H1 (cell line): ENCODE measurements around the gene MRM3. TPM values are rescaled to one million over a fixed set of nuclear protein-coding genes. Genes with fewer than 3 reads are reported as not detected.

Experiments used
- CTCF ChIA-PET: fragments of 300-600 bp; sonication (Branson Sonifier 250); formaldehyde crosslinking; loops from one replicate; lab custom pipeline; 2021; ENCODE audit not compliant: partially characterized antibody; lab: Charles Lee
- POLR2A ChIA-PET: fragments of 300-600 bp; sonication (Branson Sonifier 250); formaldehyde crosslinking; loops from one replicate; lab custom pipeline; 2021; ENCODE audit warnings: inconsistent platforms; ENCODE audit not compliant: partially characterized antibody; lab: Charles Lee
- DNase-seq, 2 experiments: peaks; one replicate each; pipeline versions ENCODE4 v3.0.0 to v3.0.0-alpha.2; 2010 to 2022; ENCODE audit warnings: low spot score in 2 of 2, low read depth in 1 of 2, mixed read lengths in 1 of 2
- FAIRE-seq: peaks from 2 replicates; lab custom pipeline; 2011; peaks lifted over from hg19 to GRCh38; lab: Jason Lieb, UNC
- H2AFZ ChIP-seq: 2 replicates; pipeline ENCODE4 v1.8.1; 2012; ENCODE audit warnings: low read length, inconsistent platforms
- H2AK5ac ChIP-seq: 2 replicates; pipeline ENCODE4 v1.6.1; 2013; ENCODE audit warnings: low read depth, low read length
- H2BK120ac ChIP-seq: replicated peaks from 2 replicates; pipeline ENCODE3; 2013; ENCODE audit warnings: low read depth, low read length, inconsistent platforms
- H2BK12ac ChIP-seq: 2 replicates; pipeline ENCODE4 v1.6.1; 2013; ENCODE audit warnings: low read depth, low read length
- H2BK15ac ChIP-seq: 2 replicates; pipeline ENCODE4 v1.6.1; 2013; ENCODE audit warnings: low read length
- H2BK20ac ChIP-seq: 2 replicates; pipeline ENCODE4 v1.6.1; 2013; ENCODE audit warnings: low read length
- H2BK5ac ChIP-seq: 2 replicates; pipeline ENCODE4 v1.6.1; 2013; ENCODE audit warnings: low read depth, low read length
- H3K14ac ChIP-seq: 2 replicates; pipeline ENCODE4 v1.6.1; 2013; ENCODE audit warnings: inconsistent platforms; ENCODE audit not compliant: insufficient read length
- H3K18ac ChIP-seq: 2 replicates; pipeline ENCODE4 v1.6.1; 2013; ENCODE audit warnings: low read length; ENCODE audit errors: extremely low read depth
- H3K23ac ChIP-seq: 2 replicates; pipeline ENCODE4 v1.6.1; 2013; ENCODE audit warnings: inconsistent platforms; ENCODE audit not compliant: insufficient read length
- H3K23me2 ChIP-seq: 2 replicates; pipeline ENCODE4 v1.6.1; 2013; ENCODE audit warnings: low read depth, low read length
- H3K27ac ChIP-seq: 2 replicates; pipeline ENCODE4 v1.6.1; 2011; ENCODE audit warnings: low read depth, low read length, inconsistent platforms
- H3K27me3 ChIP-seq, 4 experiments: replicated peaks in 1 of 4; 1 replicate in 1 of 4; 2 replicates in 3 of 4; pipeline versions ENCODE4 v1.6.1 to v1.8.1; 2011 to 2013; ENCODE audit warnings: low read length in 3 of 4, mild to moderate bottlenecking in 3 of 4, inconsistent platforms in 2 of 4, mixed read lengths in 2 of 4, moderate library complexity in 1 of 4; ENCODE audit not compliant: control insufficient read depth in 3 of 4, insufficient read depth in 3 of 4; ENCODE audit errors: extremely low read depth in 1 of 4
- H3K36me3 ChIP-seq, 4 experiments: 2 replicates each; pipeline versions ENCODE4 v1.6.1 to v1.8.1; 2011 to 2013; ENCODE audit warnings: mild to moderate bottlenecking in 4 of 4, low read length in 3 of 4, moderate library complexity in 2 of 4, control low read depth in 1 of 4, inconsistent platforms in 1 of 4; ENCODE audit not compliant: insufficient read depth in 4 of 4, control insufficient read depth in 2 of 4
- H3K4ac ChIP-seq: replicated peaks from 2 replicates; pipeline ENCODE3; 2013; ENCODE audit warnings: low read length, low read depth, mixed read lengths, inconsistent platforms; ENCODE audit not compliant: insufficient read length
- H3K4me1 ChIP-seq, 4 experiments: replicated peaks in 1 of 4; 1 replicate in 1 of 4; 2 replicates in 3 of 4; pipeline versions ENCODE4 v1.6.1 to v1.8.1; 2011 to 2013; ENCODE audit warnings: low read length in 3 of 4, inconsistent platforms in 2 of 4, mixed read lengths in 1 of 4; ENCODE audit not compliant: insufficient read depth in 4 of 4, control insufficient read depth in 3 of 4
- H3K4me2 ChIP-seq, 2 experiments: 2 replicates each; pipeline versions ENCODE4 v1.6.1 to v1.8.1; 2011 to 2013; ENCODE audit warnings: low read depth in 2 of 2, low read length in 2 of 2, control low read depth in 1 of 2, inconsistent platforms in 1 of 2, mild to moderate bottlenecking in 1 of 2; ENCODE audit not compliant: insufficient read depth in 1 of 2
- H3K4me3 ChIP-seq, 4 experiments: fragments of 200-600, 300-600 bp in 1 of 4; sonication (generic), shearing (Covaris generic), sonication (Bioruptor Twin) in 1 of 4; 2 replicates each; pipeline versions ENCODE4 v1.5.1 to v1.8.1; 2011 to 2016; ENCODE audit warnings: low read length in 4 of 4, low read depth in 3 of 4, control low read depth in 2 of 4, inconsistent platforms in 2 of 4, mild to moderate bottlenecking in 2 of 4, mixed read lengths in 1 of 4, moderate library complexity in 1 of 4; ENCODE audit not compliant: insufficient read depth in 2 of 4; ENCODE audit errors: extremely low read depth in 1 of 4
- H3K56ac ChIP-seq: replicated peaks from 2 replicates; pipeline ENCODE3; 2013; ENCODE audit warnings: low read depth, mild to moderate bottlenecking, mixed read lengths, low read length, inconsistent platforms; ENCODE audit not compliant: insufficient read length
- H3K79me1 ChIP-seq: 2 replicates; pipeline ENCODE4 v1.6.1; 2013; ENCODE audit warnings: low read depth, low read length, control low read depth
- H3K79me2 ChIP-seq, 2 experiments: 2 replicates each; pipeline versions ENCODE4 v1.6.1 to v1.8.1; 2012 to 2013; ENCODE audit warnings: low read length in 2 of 2, mild to moderate bottlenecking in 2 of 2, inconsistent platforms in 1 of 2; ENCODE audit not compliant: insufficient read depth in 2 of 2, control insufficient read depth in 1 of 2
- H3K9ac ChIP-seq, 4 experiments: replicated peaks in 1 of 4; 1 replicate in 1 of 4; 2 replicates in 3 of 4; pipeline versions ENCODE4 v1.6.1 to v1.8.1; 2011 to 2013; ENCODE audit warnings: low read depth in 3 of 4, low read length in 3 of 4, control low read depth in 2 of 4, mild to moderate bottlenecking in 2 of 4, moderate library complexity in 2 of 4, inconsistent platforms in 1 of 4; ENCODE audit errors: extremely low read depth in 1 of 4
- H3K9me3 ChIP-seq, 2 experiments: 2 replicates each; pipeline versions ENCODE4 v1.6.1 to v1.8.1; 2012 to 2013; ENCODE audit warnings: mild to moderate bottlenecking in 2 of 2, moderate library complexity in 2 of 2, control low read depth in 1 of 2, inconsistent platforms in 1 of 2, low read depth in 1 of 2, low read length in 1 of 2, mixed read lengths in 1 of 2; ENCODE audit not compliant: insufficient read depth in 2 of 2
- H4K20me1 ChIP-seq, 2 experiments: replicated peaks in 1 of 2; 2 replicates each; pipeline versions ENCODE3 to v1.8.1; 2011 to 2013; ENCODE audit warnings: inconsistent platforms in 2 of 2, low read length in 2 of 2, mild to moderate bottlenecking in 1 of 2; ENCODE audit not compliant: insufficient read depth in 2 of 2, control insufficient read depth in 1 of 2
- H4K5ac ChIP-seq: 2 replicates; pipeline ENCODE4 v1.6.1; 2013; ENCODE audit warnings: low read length, low read depth, mixed read lengths, inconsistent platforms; ENCODE audit not compliant: insufficient read length
- H4K8ac ChIP-seq: 2 replicates; pipeline ENCODE4 v1.8.0; 2013; ENCODE audit warnings: mild to moderate bottlenecking, moderate library complexity, low read length, inconsistent platforms; ENCODE audit not compliant: insufficient read depth; ENCODE audit errors: extremely low read depth
- H4K91ac ChIP-seq: replicated peaks from 2 replicates; pipeline ENCODE3; 2013; ENCODE audit warnings: low read length, mixed read lengths, inconsistent platforms; ENCODE audit not compliant: insufficient read length
- CBX5 ChIP-seq: fragments of 300-800, 300-1000 bp; sonication (generic); IDR thresholded peaks from 2 replicates; pipeline ENCODE4 v1.7.1; 2016; ENCODE audit warnings: antibody characterized with exemption, low read length, low read depth
- KDM5A ChIP-seq: fragments of 200-600 bp; IDR thresholded peaks from 2 replicates; pipeline ENCODE4 v1.7.1; 2012; ENCODE audit warnings: mild to moderate bottlenecking, low read length, inconsistent platforms, mixed read lengths
- MAX ChIP-seq: IDR thresholded peaks from 2 replicates; pipeline ENCODE4 v1.6.1; 2012; ENCODE audit warnings: inconsistent platforms
- POLR2AphosphoS5 ChIP-seq: IDR thresholded peaks from 2 replicates; pipeline ENCODE4 v1.6.1; 2011; ENCODE audit warnings: low read depth, low read length
- RFX5 ChIP-seq: IDR thresholded peaks from 2 replicates; pipeline ENCODE4 v1.6.1; 2011; ENCODE audit warnings: low read depth, low read length, improper control_type of control experiment, borderline replicate concordance
- SP1 ChIP-seq: IDR thresholded peaks from 2 replicates; pipeline ENCODE4 v1.6.1; 2011; ENCODE audit warnings: low read depth, low read length
- SP2 ChIP-seq: IDR thresholded peaks from 2 replicates; pipeline ENCODE4 v1.6.1; 2012; ENCODE audit warnings: mild to moderate bottlenecking, low read length, inconsistent platforms
- SP4 ChIP-seq: IDR thresholded peaks from 2 replicates; pipeline ENCODE4 v1.6.1; 2012; ENCODE audit warnings: low read length, inconsistent platforms
- SRF ChIP-seq: IDR thresholded peaks from 2 replicates; pipeline ENCODE4 v1.6.1; 2011; ENCODE audit warnings: mild to moderate bottlenecking, low read depth, low read length, moderate library complexity
- WGBS, 2 experiments: shearing (Covaris generic) in 1 of 2; methylation state at CpG; one replicate each; pipeline versions ENCODE4 v1.1.6 to v1.1.7; 2013 to 2015; ENCODE audit warnings: low lambda C conversion rate in 2 of 2, mixed read lengths in 2 of 2, inconsistent platforms in 1 of 2, low coverage in 1 of 2, missing lambda C conversion rate in 1 of 2; ENCODE audit not compliant: insufficient replicate concordance in 2 of 2, insufficient coverage in 1 of 2, insufficient read length in 1 of 2; ENCODE audit errors: extremely low coverage in 1 of 2, missing lambda C conversion rate in 1 of 2; 5-methylcytosine and 5-hydroxymethylcytosine counted together
- polyA plus RNA-seq, 7 experiments: library from polyadenylated mRNA; depleted of rRNA in 3 of 7; stranded (reverse) in 5 of 7; unstranded in 2 of 7; fragments of >200 nt in 5 of 7; fragments of 200-250 nt in 2 of 7; gene quantifications; 1 replicate in 5 of 7; 2 replicates in 1 of 7; 4 replicates in 1 of 7; pipeline versions ENCODE4 v1.2.1 to v1.2.3, GENCODE V29; 2011 to 2013; ENCODE audit warnings: missing spikeins in 2 of 7, mixed read lengths in 2 of 7
- total RNA-seq: library from RNA; stranded (reverse); fragmentation: NEBNext Ultra II Directional; extraction: Animal tissue kit (Norgen Biotek cat#: 25700); gene quantifications from 2 replicates; pipeline ENCODE4 v1.2.1, GENCODE V29; 2021

Gene MRM3
- total and polyA plus RNA-seq, 2 of the 8 experiments (the other 6 are each of a cell fraction or from before 2014, with no cell fraction given), result 10.1 to 20.8 TPM

GRCh38 chr17:774313-774584 lies 7.9 kb upstream of the MRM3 start:
- no peak overlapping the region for H2AK5ac ChIP-seq
- no peak overlapping the region for H2BK5ac ChIP-seq
- H3K18ac ChIP-seq, result no peak overlapping the region
- no peak overlapping the region for H3K14ac ChIP-seq
- DNase-seq, result no peak
- H3K4me3 ChIP-seq, result no peak overlapping the region
- no peak overlapping the region for H3K56ac ChIP-seq
- H4K20me1 ChIP-seq, result no peaks in the 10 kb centered on the region
- H3K23ac ChIP-seq, result no peak overlapping the region
- H3K4me1 ChIP-seq, result no peaks in the 10 kb centered on the region
- no peak overlapping the region for H2BK15ac ChIP-seq
- no peak for FAIRE-seq
- no peaks in the 10 kb centered on the region for H3K27me3 ChIP-seq
- H3K4me2 ChIP-seq, result no peak overlapping the region
- H3K79me1 ChIP-seq, result no peaks in the 10 kb centered on the region
- no peak overlapping the region for H2BK12ac ChIP-seq
- no peak overlapping the region for H3K27ac ChIP-seq
- no peaks in the 10 kb centered on the region for H3K9me3 ChIP-seq
- no peaks in the 10 kb centered on the region for H3K23me2 ChIP-seq
- H4K91ac ChIP-seq, result no peak overlapping the region
- H4K8ac ChIP-seq, result no peak overlapping the region
- no peak overlapping the region for H3K4ac ChIP-seq
- ChIA-PET POLR2A (interaction anchor here (0.6 kb wide), 1 partner anchor 199 kb away, joined by 3 read pairs; no protein-coding TSS in a partner anchor), CTCF (interaction anchor here (0.9 to 1.8 kb wide), 2 partner anchors 23 to 207 kb away, joined by 3 read pairs; no protein-coding TSS in a partner anchor)
- no peak overlapping the region for H2BK20ac ChIP-seq
- H3K79me2 ChIP-seq, result 0 out of 4 replicates have a peak, but pooled peaks cover 0 to 4% of the 10 kb centered on the region in 2 experiments
- H3K9ac ChIP-seq, result no peak overlapping the region
- 99% methylated on average over 5 of the region's 5 CpGs; no CpG with 5 or more reads in 1 of the 2 experiments for WGBS, 2 experiments
- H3K36me3 ChIP-seq, result peaks cover 52 to 75% (median 70%) of the 10 kb centered on the region in 4 experiments
- H2BK120ac ChIP-seq, result no peak overlapping the region
- no peak overlapping the region for H4K5ac ChIP-seq
- H2AFZ ChIP-seq, result no peak overlapping the region
- no peak for TF ChIP-seq POLR2AphosphoS5
- no peak for TF ChIP-seq RFX5
- no peak for TF ChIP-seq CBX5
- TF ChIP-seq SP2, result no peak
- TF ChIP-seq SRF, result no peak
- no peak for TF ChIP-seq SP1
- no peak for TF ChIP-seq SP4
- TF ChIP-seq KDM5A, result no peak
- no peak for TF ChIP-seq MAX
